Astrocyte (in vitro differentiated cells and primary cell): ENCODE data around the gene PLOD1.

Experiments
- CTCF ChIP-seq: IDR thresholded peaks from 2 replicates; pipeline ENCODE4 v1.5.1; 2011; ENCODE audit warnings: low read depth, mild to moderate bottlenecking, inconsistent platforms, low read length, moderate library complexity; ENCODE audit not compliant: insufficient read depth
- EZH2 ChIP-seq: IDR thresholded peaks from 2 replicates; pipeline ENCODE4 v1.6.1; 2012; ENCODE audit warnings: mild to moderate bottlenecking, low read length, inconsistent platforms; ENCODE audit not compliant: insufficient read depth

GRCh38 chr1:11940260-11940921 is 5.9 kb downstream of the PLOD1 start:
- TF ChIP-seq CTCF (no peak), EZH2 (no peak)
